ENCODE data around the gene PARP12. TPM values are rescaled to one million over a fixed set of nuclear protein-coding genes. Genes with fewer than 3 reads are reported as not detected.

The PARP12 gene
- total and polyA plus RNA-seq, 5 experiments from 2014 or later: 18.9 to 106 (median 34.6) TPM

- H3K27me3 Mint-ChIP-seq: no peaks in the 10 kb centered on the region
- no peak overlapping the region for H3K4me3 Mint-ChIP-seq
- ATAC-seq (no peak), DNase-seq (no peak)
- no peaks in the 10 kb centered on the region for H3K9me3 Mint-ChIP-seq
- POLR2A ChIA-PET: no interaction called here
- peaks cover 5 to 19% (median 14%) of the 10 kb centered on the region in 4 donors for H3K4me1 Mint-ChIP-seq
- H3K27ac Mint-ChIP-seq: no peak overlapping the region
- no peaks in the 10 kb centered on the region for H3K36me3 Mint-ChIP-seq
Observed at GRCh38 chr7:139976838-139977656, 85.7 kb downstream of the PARP12 start.

GRCh38 chr7:139976055-139976837 is 86.5 kb downstream of the PARP12 start:
- no peaks in the 10 kb centered on the region for H3K36me3 Mint-ChIP-seq
- no peak overlapping the region for H3K4me3 Mint-ChIP-seq
- H3K4me1 Mint-ChIP-seq: peaks cover 5 to 15% (median 12%) of the 10 kb centered on the region in 4 donors
- DNase-seq (no peak), ATAC-seq (no peak)
- H3K27ac Mint-ChIP-seq: peak overlapping the region in 1 of 10 donors; percentile 29
- H3K27me3 Mint-ChIP-seq: no peaks in the 10 kb centered on the region
- POLR2A ChIA-PET: no interaction called here
- no peaks in the 10 kb centered on the region for H3K9me3 Mint-ChIP-seq

GRCh38 chr7:139974179-139974811 is 88.5 kb downstream of the PARP12 start:
- DNase-seq (no peak), ATAC-seq (no peak)
- H3K4me1 Mint-ChIP-seq: peaks cover 0 to 2% (median 0%) of the 10 kb centered on the region in 4 donors
- no peaks in the 10 kb centered on the region for H3K27me3 Mint-ChIP-seq
- H3K27ac Mint-ChIP-seq: no peak overlapping the region
- no peaks in the 10 kb centered on the region for H3K9me3 Mint-ChIP-seq
- no peaks in the 10 kb centered on the region for H3K36me3 Mint-ChIP-seq
- POLR2A ChIA-PET: no interaction called here
- no peak overlapping the region for H3K4me3 Mint-ChIP-seq

Other genes with a start within 250 kb of the PARP12 start
- 1 to 10 TPM; 1.6 to 2.7 TPM for gene TBXAS1, start 233.7 kb downstream of the PARP12 start, total RNA-seq
- 1 to 10 TPM in 1 of 3 donors, under 1 TPM in 2; 0.41 to 1.1 (median 0.75) TPM for gene TBXAS1, start 233.7 kb downstream of the PARP12 start, polyA plus RNA-seq
- 10 to 100 TPM; 60.7 to 65.4 TPM for gene KDM7A, start 114.0 kb upstream of the PARP12 start, total RNA-seq
- 1 to 10 TPM; 3.5 to 4.4 (median 4.3) TPM for gene KDM7A, start 114.0 kb upstream of the PARP12 start, polyA plus RNA-seq